DOHH2 (cell line): ENCODE data around the gene H2AZ2.
"Not testable (repeated sequence)": the region's sequence is repeated elsewhere in the genome, so short reads cannot be mapped to it uniquely, and the experiment has no call there.

Source experiments
- CTCF ChIP-seq: fragments of 200-600 bp; sonication (generic); IDR thresholded peaks from one replicate; pipeline ENCODE4 v1.5.1; 2014; ENCODE audit warnings: antibody characterized with exemption, mild to moderate bottlenecking, low read depth, low read length; ENCODE audit not compliant: poor library complexity, severe bottlenecking
- EZH2phosphoT487 ChIP-seq: fragments of 200-600 bp; sonication (generic); IDR thresholded peaks from 2 replicates; pipeline ENCODE4 v1.6.1; 2017; ENCODE audit warnings: borderline replicate concordance, mild to moderate bottlenecking, antibody characterized with exemption, low read length, moderate library complexity, mixed read lengths

GRCh38 chr7:44861949-44862348, 14.1 kb upstream of the H2AZ2 start:
- not testable (repeated sequence) for TF ChIP-seq CTCF, EZH2phosphoT487
